Subcutaneous adipose tissue (tissue), 4 donors: ENCODE measurements around the gene PPP1CB. TPM values are rescaled to one million over a fixed set of nuclear protein-coding genes. Genes with fewer than 3 reads are reported as not detected.

Experiments used
- CTCF ChIP-seq: fragments of 450-650 bp; IDR thresholded peaks from one replicate; pipeline ENCODE4 v1.5.1; 2016; ENCODE audit warnings: low read depth, mild to moderate bottlenecking, control low read depth, antibody characterized with exemption, moderate library complexity
- total RNA-seq, 4 donors: library from RNA; depleted of rRNA; stranded (reverse); fragments of >200 nt; gene quantifications; one replicate each; pipeline ENCODE4 v1.1.0, GENCODE V29; 2016

The PPP1CB gene
- total RNA-seq, 4 donors from 2014 or later, result 182 to 293 (median 236) TPM

- no peak for TF ChIP-seq CTCF
These were observed 41.1 kb upstream of the PPP1CB start for GRCh38 chr2:28710545-28710944.

- TF ChIP-seq CTCF, result no peak
These were observed 37.9 kb upstream of the PPP1CB start for GRCh38 chr2:28713577-28714298.

- no peak for TF ChIP-seq CTCF
These were observed 35.3 kb upstream of the PPP1CB start for GRCh38 chr2:28716265-28716865.

GRCh38 chr2:28717339-28717758, 34.3 kb upstream of the PPP1CB start:
- TF ChIP-seq CTCF, result no peak

GRCh38 chr2:28720345-28720744, 31.3 kb upstream of the PPP1CB start:
- TF ChIP-seq CTCF, result no peak

GRCh38 chr2:28721601-28722191, 29.9 kb upstream of the PPP1CB start:
- no peak for TF ChIP-seq CTCF

GRCh38 chr2:28725021-28725711, 26.5 kb upstream of the PPP1CB start:
- no peak for TF ChIP-seq CTCF
